Ishikawa (cell line): ENCODE measurements around the gene LRRC26.

Experiments
- CEBPB ChIP-seq: IDR thresholded peaks from 2 replicates; pipeline ENCODE4 v1.6.1; 2012
- CREB1 ChIP-seq: IDR thresholded peaks from 2 replicates; pipeline ENCODE4 v1.6.1; 2012; ENCODE audit warnings: low read depth
- EGR1 ChIP-seq: IDR thresholded peaks from 2 replicates; pipeline ENCODE4 v1.6.1; 2012
- EP300 ChIP-seq: IDR thresholded peaks from 2 replicates; pipeline ENCODE4 v1.6.1; 2012; ENCODE audit warnings: borderline replicate concordance
- FOXM1 ChIP-seq: IDR thresholded peaks from 2 replicates; pipeline ENCODE4 v1.6.1; 2012; ENCODE audit warnings: low read depth, borderline replicate concordance
- MAX ChIP-seq: IDR thresholded peaks from 2 replicates; pipeline ENCODE4 v1.6.1; 2012
- NFIC ChIP-seq: IDR thresholded peaks from 2 replicates; pipeline ENCODE4 v1.6.1; 2012
- RAD21 ChIP-seq: IDR thresholded peaks from 2 replicates; pipeline ENCODE4 v1.6.1; 2012; ENCODE audit warnings: low read depth
- REST ChIP-seq: IDR thresholded peaks from 2 replicates; pipeline ENCODE4 v1.6.1; 2012; ENCODE audit warnings: low read depth, mild to moderate bottlenecking
- TAF1 ChIP-seq: IDR thresholded peaks from 2 replicates; pipeline ENCODE4 v1.6.1; 2012; ENCODE audit warnings: low read depth, mild to moderate bottlenecking
- TCF12 ChIP-seq: IDR thresholded peaks from 2 replicates; pipeline ENCODE4 v1.6.1; 2012; ENCODE audit warnings: low read depth
- TEAD4 ChIP-seq: IDR thresholded peaks from 2 replicates; pipeline ENCODE4 v1.6.1; 2012
- USF1 ChIP-seq: IDR thresholded peaks from 2 replicates; pipeline ENCODE4 v1.6.1; 2012
- YY1 ChIP-seq: IDR thresholded peaks from 2 replicates; pipeline ENCODE4 v1.6.1; 2012; ENCODE audit warnings: low read depth
- ZBTB7A ChIP-seq: IDR thresholded peaks from 2 replicates; pipeline ENCODE4 v1.6.1; 2012; ENCODE audit warnings: low read depth

LRRC26 gene

GRCh38 chr9:137165250-137165836, 4.5 kb downstream of the LRRC26 start:
- TF ChIP-seq CREB1 (no peak), TCF12 (no peak), TEAD4 (no peak), REST (no peak), USF1 (no peak), FOXM1 (no peak), TAF1 (no peak), RAD21 (no peak), EP300 (no peak), NFIC (no peak)

- TF ChIP-seq EP300 (no peak), EGR1 (no peak)
Observed at GRCh38 chr9:137164370-137165249, 5.2 kb downstream of the LRRC26 start.

GRCh38 chr9:137163805-137164204, 6.0 kb downstream of the LRRC26 start:
- TF ChIP-seq FOXM1 = no peak
- TF ChIP-seq EGR1 = no peak
- TF ChIP-seq YY1 = no peak
- no peak for TF ChIP-seq MAX
- no peak for TF ChIP-seq TCF12
- no peak for TF ChIP-seq TEAD4

- TF ChIP-seq RAD21 (no peak), NFIC (no peak), TCF12 (no peak), CEBPB (no peak), USF1 (no peak), YY1 (no peak), EGR1 (no peak), TAF1 (no peak), REST (no peak)
Observed at GRCh38 chr9:137163365-137163715, 6.5 kb downstream of the LRRC26 start.

- TF ChIP-seq RAD21 (no peak), FOXM1 (no peak), ZBTB7A (no peak), NFIC (no peak), EP300 (no peak), CEBPB (no peak)
Observed at GRCh38 chr9:137162505-137163364, 7.1 kb downstream of the LRRC26 start.
